SK-MEL-5 (cell line): ENCODE results near the gene FURIN. TPM values are rescaled to one million over a fixed set of nuclear protein-coding genes. Genes with fewer than 3 reads are reported as not detected.
A peak's percentile ranks its signal among the peaks of the same experiment; 100 is the strongest.
"Not testable (repeated sequence)": the region's sequence is repeated elsewhere in the genome, so short reads cannot be mapped to it uniquely, and the experiment has no call there.

Experiments
- DNase-seq: peaks from one replicate; pipeline ENCODE4 v3.0.0-alpha.2; 2016; ENCODE audit warnings: low read depth, low spot score
- in situ Hi-C: cut with HindIII; loops from 2 replicates; pipeline ENCODE4 v1.10.0; 2016; ENCODE audit warnings: low sequenced_read_pairs, high pct_unique_total_duplicates, low pct_unique_long_range_greater_than_20kb
- total RNA-seq: library from RNA; depleted of rRNA; stranded (reverse); fragments of >200 nt; shearing (Covaris generic); gene quantifications from 2 replicates; pipeline ENCODE4 v1.2.3, GENCODE V29; 2014

Gene FURIN
- total RNA-seq, 1 experiment from 2014 or later: 38.3 TPM

- no peak for DNase-seq
- in situ Hi-C loops: no loop called here
These were observed 29.0 kb upstream of the FURIN start for GRCh38 chr15:90839187-90840071.

GRCh38 chr15:90840157-90840855 is 28.1 kb upstream of the FURIN start:
- no peak for DNase-seq
- in situ Hi-C loops: no loop called here

GRCh38 chr15:90840954-90841353 is 27.4 kb upstream of the FURIN start:
- no peak for DNase-seq
- in situ Hi-C loops: no loop called here

- in situ Hi-C loops: no loop called here
- DNase-seq: no peak
These were observed 23.7 kb upstream of the FURIN start for GRCh38 chr15:90844696-90845095.

- DNase-seq: peak; percentile 7
- in situ Hi-C loops: no loop called here
These were observed 23.0 kb upstream of the FURIN start for GRCh38 chr15:90845201-90845949.

- DNase-seq, in situ Hi-C loops: not testable (repeated sequence)
These were observed 19.0 kb upstream of the FURIN start for GRCh38 chr15:90849424-90849823.

GRCh38 chr15:90851114-90851513 is 17.3 kb upstream of the FURIN start:
- in situ Hi-C loops: no loop called here
- no peak for DNase-seq

GRCh38 chr15:90851940-90852339 is 16.4 kb upstream of the FURIN start:
- in situ Hi-C loops: no loop called here
- no peak for DNase-seq

- in situ Hi-C loops: no loop called here
- no peak for DNase-seq
These were observed 13.2 kb upstream of the FURIN start for GRCh38 chr15:90855139-90855538.

GRCh38 chr15:90857337-90857736 is 11.1 kb upstream of the FURIN start:
- no peak for DNase-seq
- in situ Hi-C loops: no loop called here

GRCh38 chr15:90857883-90858443 is 10.4 kb upstream of the FURIN start:
- in situ Hi-C loops: no loop called here
- no peak for DNase-seq

GRCh38 chr15:90859234-90860131 is 8.9 kb upstream of the FURIN start:
- in situ Hi-C loops: no loop called here
- DNase-seq: peak; percentile 13

- in situ Hi-C loops: no loop called here
- DNase-seq: no peak
These were observed 7.9 kb upstream of the FURIN start for GRCh38 chr15:90860450-90860849.

- in situ Hi-C loops: no loop called here
- DNase-seq: no peak
These were observed 7.3 kb upstream of the FURIN start for GRCh38 chr15:90860942-90861675.

GRCh38 chr15:90862487-90862886 is 5.9 kb upstream of the FURIN start:
- in situ Hi-C loops: no loop called here
- no peak for DNase-seq

GRCh38 chr15:90862964-90863778 is 5.2 kb upstream of the FURIN start:
- in situ Hi-C loops: no loop called here

More at GRCh38 chr15:90862964-90863778, 5.2 kb upstream of the FURIN start:
- DNase-seq: no peak
